AG10803 (cell line): ENCODE measurements around the gene KLRC1.
"Not testable (repeated sequence)": the region's sequence is repeated elsewhere in the genome, so short reads cannot be mapped to it uniquely, and the experiment has no call there.

Experiments used
- DNase-seq: peaks from one replicate; pipeline ENCODE4 v3.0.0; 2010; ENCODE audit warnings: low read depth
- H3K4me3 ChIP-seq: 2 replicates; pipeline ENCODE4 v1.5.1; 2011; ENCODE audit warnings: mild to moderate bottlenecking, low read length, control low read depth
- CTCF ChIP-seq: conservative IDR thresholded peaks from 2 replicates; pipeline ENCODE4 v1.5.1; 2011; ENCODE audit warnings: mild to moderate bottlenecking, low read length, control low read depth, inconsistent platforms

Gene KLRC1

GRCh38 chr12:10453156-10453555 is at the start of gene KLRC1:
Gene KLRC1, minus strand, starts transcription at chr12:10453377. Its CDS starts 2,221 bp downstream, at chr12:10451156.
- no peak within 1 kb of the TSS for H3K4me3 ChIP-seq
- TF ChIP-seq CTCF, result no peak
- DNase-seq, result no peak

- TF ChIP-seq CTCF, result peak; percentile 57
- no peak overlapping the region for H3K4me3 ChIP-seq
- peak; percentile 21 for DNase-seq
These were observed 47.9 kb upstream of the KLRC1 start for GRCh38 chr12:10501030-10501429.

GRCh38 chr12:10498042-10498441 is 44.9 kb upstream of the KLRC1 start:
- no peak for DNase-seq
- H3K4me3 ChIP-seq, result no peak overlapping the region
- TF ChIP-seq CTCF, result no peak

DNA sequence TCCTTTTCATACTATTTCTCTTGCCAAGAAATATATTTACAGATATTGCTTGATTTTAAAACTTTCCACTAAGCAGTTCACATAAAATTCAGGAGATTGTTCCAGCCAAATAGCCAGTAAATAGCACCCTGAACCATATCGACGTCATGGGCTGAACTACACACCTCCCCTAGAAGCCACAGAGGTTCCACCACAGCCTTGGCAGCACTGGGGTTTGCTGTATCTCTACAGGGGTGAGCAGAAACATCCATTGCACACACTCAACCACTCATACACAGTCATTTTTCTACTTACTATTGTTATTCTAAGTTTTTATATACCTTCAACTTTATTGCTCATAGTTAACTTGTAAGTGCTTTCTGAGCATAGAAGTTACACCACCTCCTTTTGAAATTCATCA is 44.4 kb upstream of the KLRC1 start:
- no peak for DNase-seq
- H3K4me3 ChIP-seq, result no peak overlapping the region
- TF ChIP-seq CTCF, result no peak

DNA sequence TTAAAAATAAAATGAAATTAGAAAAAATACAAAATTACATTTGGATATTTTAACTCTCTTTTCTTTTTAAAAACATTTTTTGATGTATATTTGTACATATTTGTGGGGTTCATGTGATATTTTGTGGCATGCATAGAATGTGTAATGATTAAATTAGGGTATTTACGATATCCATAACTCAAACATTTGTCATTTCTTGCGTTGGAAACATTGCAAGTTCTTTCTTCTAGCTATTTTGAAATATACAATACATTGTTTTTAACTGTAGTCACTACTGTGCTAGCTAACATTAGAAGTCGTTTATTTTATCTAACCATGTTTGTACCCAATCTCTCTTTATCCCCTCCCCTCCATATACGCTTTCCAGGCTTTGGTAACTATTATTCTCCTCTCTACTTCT is 38.6 kb upstream of the KLRC1 start:
- no peak overlapping the region for H3K4me3 ChIP-seq
- no peak for DNase-seq
- TF ChIP-seq CTCF, result no peak

DNA sequence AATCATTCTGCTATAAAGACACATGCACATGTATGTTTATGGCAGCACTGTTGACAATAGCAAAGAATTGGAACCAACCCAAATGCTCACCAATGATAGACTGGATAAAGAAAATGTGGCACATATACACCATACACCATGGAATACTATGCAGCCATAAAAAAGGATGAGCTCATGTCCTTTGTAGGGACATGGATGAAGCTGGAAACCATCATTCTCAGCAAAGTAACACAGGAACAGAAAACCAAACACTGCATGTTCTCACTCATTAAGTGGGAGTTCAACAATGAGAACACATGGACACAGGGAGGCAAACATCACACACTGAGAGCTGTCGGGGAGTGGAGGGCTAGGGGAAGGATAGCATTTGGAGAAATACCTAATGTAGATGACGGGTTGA is 34.2 kb upstream of the KLRC1 start:
- not testable (repeated sequence) for DNase-seq, H3K4me3 ChIP-seq

GRCh38 chr12:10481901-10482300 is 28.7 kb upstream of the KLRC1 start:
- H3K4me3 ChIP-seq, DNase-seq: not testable (repeated sequence)

DNA sequence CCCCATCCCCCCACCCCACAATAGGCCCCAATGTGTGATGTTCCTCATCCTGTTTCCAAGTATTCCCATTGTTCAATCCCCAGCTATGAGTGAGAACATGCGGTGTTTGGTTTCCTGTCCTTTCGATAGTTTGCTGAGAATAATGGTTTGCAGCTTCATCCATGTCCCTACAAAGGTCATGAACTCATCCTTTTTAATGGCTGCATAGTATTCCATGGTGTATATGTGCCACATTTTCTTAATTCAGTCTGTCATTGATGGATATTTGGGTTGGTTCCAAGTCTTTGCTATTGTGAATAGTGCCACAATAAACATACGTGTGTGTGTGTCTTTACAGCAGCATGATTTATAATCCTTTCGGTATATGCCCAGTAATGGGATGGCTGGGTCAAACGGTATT is 19.6 kb upstream of the KLRC1 start:
- not testable (repeated sequence) for DNase-seq, H3K4me3 ChIP-seq

DNA sequence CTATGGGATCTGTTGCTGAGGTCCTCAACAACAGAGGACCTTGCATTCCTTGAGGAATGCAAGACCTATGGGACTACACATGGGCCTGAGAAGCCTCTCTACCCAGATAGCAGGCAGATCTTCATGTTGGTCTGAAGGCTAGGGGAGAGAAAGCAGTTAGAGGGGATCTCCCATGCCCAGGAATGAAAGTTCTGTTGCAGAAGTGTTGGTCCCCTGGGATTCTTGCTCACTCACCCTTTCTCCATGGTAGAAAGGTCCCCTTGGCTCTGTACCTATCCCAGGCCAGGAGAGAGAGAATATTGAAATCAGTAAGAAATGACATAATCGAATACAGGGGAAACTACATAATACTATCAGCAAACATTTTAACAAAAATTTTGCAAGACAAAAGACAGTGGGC is 16.5 kb upstream of the KLRC1 start:
- no peak for TF ChIP-seq CTCF
- no peak for DNase-seq

More for the DNA sequence above, 16.5 kb upstream of the KLRC1 start:
- no peak overlapping the region for H3K4me3 ChIP-seq
